ENCODE results near the gene FASTK.

FASTK gene, protein sequence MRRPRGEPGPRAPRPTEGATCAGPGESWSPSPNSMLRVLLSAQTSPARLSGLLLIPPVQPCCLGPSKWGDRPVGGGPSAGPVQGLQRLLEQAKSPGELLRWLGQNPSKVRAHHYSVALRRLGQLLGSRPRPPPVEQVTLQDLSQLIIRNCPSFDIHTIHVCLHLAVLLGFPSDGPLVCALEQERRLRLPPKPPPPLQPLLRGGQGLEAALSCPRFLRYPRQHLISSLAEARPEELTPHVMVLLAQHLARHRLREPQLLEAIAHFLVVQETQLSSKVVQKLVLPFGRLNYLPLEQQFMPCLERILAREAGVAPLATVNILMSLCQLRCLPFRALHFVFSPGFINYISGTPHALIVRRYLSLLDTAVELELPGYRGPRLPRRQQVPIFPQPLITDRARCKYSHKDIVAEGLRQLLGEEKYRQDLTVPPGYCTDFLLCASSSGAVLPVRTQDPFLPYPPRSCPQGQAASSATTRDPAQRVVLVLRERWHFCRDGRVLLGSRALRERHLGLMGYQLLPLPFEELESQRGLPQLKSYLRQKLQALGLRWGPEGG

DNA sequence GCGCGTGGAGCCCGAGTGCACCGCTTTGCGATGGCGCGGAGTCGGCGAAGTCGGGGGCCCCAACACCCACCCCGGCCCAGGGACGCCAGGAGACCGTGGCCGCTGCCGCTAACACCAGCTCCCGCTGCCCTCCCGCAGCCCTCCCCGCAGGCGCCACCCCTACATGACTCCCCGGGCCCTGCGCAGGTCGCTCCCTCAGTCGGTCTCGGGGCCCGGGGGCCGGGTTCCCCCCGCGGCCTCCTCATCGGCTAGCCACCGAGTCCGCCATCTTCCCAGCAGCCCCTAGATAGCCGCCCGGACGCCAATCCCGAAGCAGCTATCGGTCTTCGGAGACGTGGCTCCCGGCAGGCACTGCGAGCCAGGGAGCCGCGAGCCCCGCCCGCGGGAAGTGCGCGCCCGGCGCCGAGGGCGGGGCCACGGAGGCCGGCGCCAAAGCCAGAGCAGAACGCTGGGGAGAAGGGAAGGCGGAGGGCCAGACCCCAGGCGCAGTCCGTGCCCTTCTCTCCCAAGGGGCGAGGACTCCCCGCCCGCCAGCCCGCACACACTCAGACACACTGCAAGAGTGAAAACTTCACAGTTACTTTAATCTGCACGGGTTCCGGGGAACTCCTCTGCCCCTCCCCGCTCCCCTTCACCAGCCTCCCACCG lies at the start of gene FASTK:
Gene FASTK (minus strand): TSS at position 288 of the 648 bp plus-strand sequence. CDS start 43 bp downstream, at position 245.
- ATAC-seq (peak; percentile 85), DNase-seq (peak; percentile 86 to 89)
- Mint-ChIP-seq H3K4me3 (peak within 1 kb of the TSS; percentile 96 to 99), H3K27ac (peak within 1 kb of the TSS; percentile 95 to 97), H3K4me1 (peaks cover 65% of the 10 kb centered on the region), H3K9me3 (no peaks in the 10 kb centered on the region), H3K27me3 (peaks cover 13% of the 10 kb centered on the region)

DNA sequence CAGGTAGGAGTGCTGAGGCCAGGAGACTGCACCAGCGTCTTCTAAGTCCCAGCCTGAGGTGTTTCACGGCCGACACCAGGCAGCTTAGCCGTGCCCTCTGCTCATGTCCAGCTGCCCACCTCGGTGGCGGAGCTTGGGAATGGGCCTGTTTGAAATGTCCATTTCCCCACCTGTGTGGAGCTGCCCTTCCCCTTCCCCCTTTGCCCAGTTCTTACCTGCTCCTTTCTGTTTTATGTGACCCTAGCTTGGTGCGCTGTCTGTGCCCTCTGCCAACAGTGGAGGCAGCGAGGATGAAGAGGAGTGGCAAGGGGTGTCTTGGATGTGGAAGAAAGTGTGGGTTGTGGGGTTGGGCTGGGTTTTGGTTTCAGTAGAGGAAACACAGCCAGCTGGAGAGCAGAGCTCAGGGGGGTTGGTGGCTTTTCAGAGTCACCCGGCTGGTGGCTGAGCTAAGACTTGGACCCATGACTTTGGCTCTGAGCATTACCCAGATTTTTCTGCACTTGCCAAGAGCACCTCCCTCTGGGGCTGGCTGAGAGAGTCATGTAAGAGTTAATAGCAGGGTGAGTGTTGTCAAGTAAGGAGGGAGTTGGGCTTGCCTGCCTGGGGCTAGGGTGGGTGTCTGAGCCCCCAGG lies 49.5 kb upstream of the FASTK start:
- DNase-seq (no peak), ATAC-seq (no peak)
- no peak overlapping the region for H3K27ac Mint-ChIP-seq
- H3K9me3 Mint-ChIP-seq = no peaks in the 10 kb centered on the region
- H3K27me3 Mint-ChIP-seq = no peaks in the 10 kb centered on the region
- no peak overlapping the region for H3K4me3 Mint-ChIP-seq
- H3K4me1 Mint-ChIP-seq = no peaks in the 10 kb centered on the region

DNA sequence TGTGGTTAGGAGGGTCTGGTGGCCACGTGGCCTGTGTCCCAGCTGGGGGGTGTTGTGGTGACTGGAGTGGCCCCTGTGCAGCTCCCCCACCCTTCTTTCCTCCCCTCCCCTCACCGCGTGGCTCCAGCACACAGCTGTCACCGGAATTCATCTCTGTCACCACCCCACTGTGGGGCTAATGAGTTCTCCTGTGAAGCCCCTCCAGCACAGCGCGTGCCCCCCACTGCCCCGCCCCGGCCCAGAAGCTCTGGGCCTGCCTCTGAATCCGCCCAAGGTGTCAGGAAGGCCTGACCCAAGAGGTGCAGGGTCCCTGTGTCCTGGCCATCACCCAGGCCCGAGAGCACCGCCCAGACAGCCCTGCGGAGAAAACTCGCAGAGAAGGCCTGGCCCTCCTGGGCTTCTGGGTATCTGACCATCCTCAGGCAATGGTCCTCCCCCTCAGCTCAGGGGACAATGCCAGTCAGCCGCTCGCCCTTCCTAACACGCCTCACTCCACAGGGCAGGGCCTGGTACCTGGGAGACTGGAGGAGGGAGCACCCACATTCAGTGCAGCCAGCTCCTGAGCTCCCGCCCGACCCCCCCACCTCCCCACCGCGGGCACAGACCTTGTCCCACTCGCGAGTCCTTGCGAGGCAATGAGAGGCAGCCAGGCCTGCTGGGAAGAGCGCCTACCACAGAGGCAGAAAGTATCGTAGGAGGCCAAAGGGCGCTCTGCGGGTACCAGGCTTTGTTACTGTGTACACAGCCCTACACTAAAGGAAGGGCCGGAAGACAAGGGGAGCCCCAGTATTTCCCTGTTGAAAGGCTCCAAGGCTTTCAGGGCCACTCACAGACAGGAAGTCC lies 48.7 kb upstream of the FASTK start:
- H3K27ac Mint-ChIP-seq = no peak overlapping the region
- no peak overlapping the region for H3K4me3 Mint-ChIP-seq
- H3K27me3 Mint-ChIP-seq = no peaks in the 10 kb centered on the region
- H3K9me3 Mint-ChIP-seq = no peaks in the 10 kb centered on the region
- H3K4me1 Mint-ChIP-seq = no peaks in the 10 kb centered on the region
- no peak for ATAC-seq
- DNase-seq = no peak

DNA sequence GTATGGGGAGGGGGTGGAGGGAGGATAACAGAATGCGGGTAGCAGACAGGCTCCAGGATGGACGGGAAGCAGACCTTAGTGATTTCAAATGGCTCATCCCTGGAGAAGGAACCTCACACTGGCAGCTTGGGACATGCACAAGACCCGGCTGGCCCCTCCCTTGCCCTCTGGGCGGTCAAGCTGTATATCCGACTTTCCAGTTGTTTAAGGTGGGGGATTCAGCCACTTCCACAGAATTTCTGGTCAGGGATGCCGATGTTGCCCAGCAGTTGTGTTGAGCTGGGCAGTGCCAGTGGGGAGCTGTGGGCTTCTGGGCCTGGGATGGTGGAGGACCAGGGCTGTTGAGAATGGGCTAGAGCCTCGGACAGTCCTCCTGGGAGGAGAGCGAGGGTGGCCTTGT lies 48.1 kb upstream of the FASTK start:
- no peak for ATAC-seq
- H3K4me3 Mint-ChIP-seq = no peak overlapping the region
- H3K27ac Mint-ChIP-seq = no peak overlapping the region
- peaks cover 6% of the 10 kb centered on the region for H3K4me1 Mint-ChIP-seq
- no peak for DNase-seq
- H3K27me3 Mint-ChIP-seq = no peaks in the 10 kb centered on the region
- no peaks in the 10 kb centered on the region for H3K9me3 Mint-ChIP-seq

DNA sequence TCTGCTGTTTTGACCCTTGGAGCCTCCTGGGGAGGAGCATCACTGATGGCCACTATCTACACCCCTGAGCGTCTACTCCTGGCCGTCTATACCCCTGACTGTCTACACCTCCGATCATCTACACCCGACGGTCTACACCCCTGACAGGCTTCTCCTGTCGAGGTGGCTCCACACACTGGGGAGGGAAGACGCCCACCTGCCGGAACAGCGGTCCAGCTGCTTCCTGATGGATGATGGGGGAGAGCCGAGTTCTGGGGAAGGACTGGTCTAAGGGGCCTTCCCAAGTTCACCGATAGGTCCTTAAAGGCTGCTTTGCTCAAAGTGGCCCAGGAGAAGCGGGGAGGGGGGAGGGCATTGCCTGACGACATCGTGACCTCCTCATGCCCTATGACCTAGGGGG lies 47.5 kb upstream of the FASTK start:
- no peaks in the 10 kb centered on the region for H3K27me3 Mint-ChIP-seq
- H3K4me3 Mint-ChIP-seq = no peak overlapping the region
- H3K27ac Mint-ChIP-seq = no peak overlapping the region
- no peak for ATAC-seq
- DNase-seq = no peak
- peaks cover 9% of the 10 kb centered on the region for H3K4me1 Mint-ChIP-seq
- H3K9me3 Mint-ChIP-seq = no peaks in the 10 kb centered on the region

DNA sequence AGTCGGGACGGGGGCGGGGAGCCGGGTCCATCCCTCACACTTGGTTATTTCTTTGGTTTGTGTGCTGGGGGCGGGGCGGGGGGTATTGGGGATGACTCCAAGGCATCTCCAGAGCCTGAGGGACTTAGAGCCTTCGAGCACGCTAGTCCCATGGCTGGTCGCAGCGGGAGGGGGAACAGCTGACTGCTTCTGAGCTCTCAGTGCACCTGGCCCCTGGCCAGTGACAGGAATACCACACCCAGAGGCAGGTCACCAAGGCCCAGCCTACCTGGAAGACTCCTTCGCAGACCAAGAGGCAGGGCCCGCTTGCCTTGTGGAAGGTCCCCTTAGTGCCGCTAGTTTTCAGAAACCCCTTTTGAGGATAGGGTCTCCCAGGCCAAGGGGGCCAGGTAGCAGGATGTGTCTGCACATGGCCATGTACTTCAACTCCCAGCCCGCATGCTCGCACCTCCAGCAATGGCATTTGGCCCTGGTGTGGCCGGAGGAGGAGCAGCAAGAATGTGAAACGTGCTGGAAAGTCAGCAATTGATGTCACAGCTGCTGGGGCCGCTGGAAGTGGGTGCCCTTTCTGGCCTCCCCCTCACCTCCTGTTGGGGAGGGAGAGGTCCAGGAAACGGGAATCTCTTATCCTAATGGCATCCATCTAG lies 46.0 kb upstream of the FASTK start:
- H3K9me3 Mint-ChIP-seq = no peaks in the 10 kb centered on the region
- peaks cover 9% of the 10 kb centered on the region for H3K4me1 Mint-ChIP-seq
- ATAC-seq = no peak
- H3K4me3 Mint-ChIP-seq = no peak overlapping the region
- no peak for DNase-seq
- no peak overlapping the region for H3K27ac Mint-ChIP-seq
- no peaks in the 10 kb centered on the region for H3K27me3 Mint-ChIP-seq

DNA sequence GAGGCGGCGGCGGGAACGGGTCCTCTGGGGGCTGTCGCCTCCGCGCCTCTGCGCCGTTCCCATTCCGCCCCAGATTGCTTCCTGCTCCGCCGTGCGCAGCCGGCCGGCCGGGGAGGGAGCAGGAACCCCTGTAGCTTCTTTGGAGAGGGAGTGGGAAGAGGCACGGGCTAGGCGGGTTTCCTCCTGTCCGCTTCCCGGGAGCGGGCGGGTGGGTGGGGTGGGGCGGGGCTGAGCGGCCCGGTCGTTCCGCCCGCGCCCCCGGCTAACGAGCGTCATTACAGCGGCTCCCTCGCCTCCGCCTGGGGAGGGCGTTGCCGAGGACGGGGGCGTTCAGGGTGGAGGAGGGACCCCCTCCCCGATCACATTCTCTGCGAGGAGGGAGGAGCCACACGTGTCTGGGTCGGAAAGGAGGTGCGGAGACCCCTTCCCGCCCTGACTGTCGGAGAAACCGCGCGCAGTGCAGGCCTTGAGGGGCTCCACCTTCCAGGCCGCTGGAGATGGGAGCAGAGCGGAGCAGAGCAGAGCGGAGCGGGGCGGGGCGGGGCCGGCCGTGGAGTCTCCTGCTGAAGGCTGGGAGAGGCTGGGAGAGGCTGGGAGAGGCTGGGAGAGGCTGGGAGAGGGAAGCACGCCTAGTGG lies 45.4 kb upstream of the FASTK start:
- no peak for DNase-seq
- H3K4me3 Mint-ChIP-seq = peak overlapping the region in 1 of 2 donors; percentile 48

DNA sequence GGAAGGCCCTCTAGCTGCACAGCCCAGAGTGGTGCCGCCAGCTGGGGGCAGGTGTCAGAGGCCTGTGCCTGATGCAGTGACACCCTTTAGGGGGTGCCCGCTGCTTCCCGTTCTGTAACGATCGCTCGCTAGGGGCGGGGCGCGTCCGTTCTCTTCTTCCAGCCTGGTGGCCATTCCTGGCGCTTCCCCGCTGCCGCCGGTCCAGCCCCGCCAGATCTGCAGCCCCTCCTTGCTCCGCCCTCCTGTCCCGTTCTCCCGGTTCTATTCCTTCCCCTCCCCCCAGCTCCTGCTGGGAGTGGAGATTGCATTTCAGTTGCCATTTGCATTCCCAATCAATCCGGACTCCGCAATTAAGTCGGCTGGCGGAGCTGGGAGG lies 44.8 kb upstream of the FASTK start:
- peak overlapping the region in 1 of 2 donors; percentile 48 for H3K4me3 Mint-ChIP-seq
- no peak overlapping the region for H3K27ac Mint-ChIP-seq
- DNase-seq (no peak), ATAC-seq (no peak)
- no peaks in the 10 kb centered on the region for H3K27me3 Mint-ChIP-seq
- H3K9me3 Mint-ChIP-seq = no peaks in the 10 kb centered on the region
- peaks cover 9% of the 10 kb centered on the region for H3K4me1 Mint-ChIP-seq

More for the DNA sequence above, 45.4 kb upstream of the FASTK start:
- no peaks in the 10 kb centered on the region for H3K9me3 Mint-ChIP-seq
- peaks cover 9% of the 10 kb centered on the region for H3K4me1 Mint-ChIP-seq
- ATAC-seq = no peak
- no peak overlapping the region for H3K27ac Mint-ChIP-seq
- no peaks in the 10 kb centered on the region for H3K27me3 Mint-ChIP-seq

DNA sequence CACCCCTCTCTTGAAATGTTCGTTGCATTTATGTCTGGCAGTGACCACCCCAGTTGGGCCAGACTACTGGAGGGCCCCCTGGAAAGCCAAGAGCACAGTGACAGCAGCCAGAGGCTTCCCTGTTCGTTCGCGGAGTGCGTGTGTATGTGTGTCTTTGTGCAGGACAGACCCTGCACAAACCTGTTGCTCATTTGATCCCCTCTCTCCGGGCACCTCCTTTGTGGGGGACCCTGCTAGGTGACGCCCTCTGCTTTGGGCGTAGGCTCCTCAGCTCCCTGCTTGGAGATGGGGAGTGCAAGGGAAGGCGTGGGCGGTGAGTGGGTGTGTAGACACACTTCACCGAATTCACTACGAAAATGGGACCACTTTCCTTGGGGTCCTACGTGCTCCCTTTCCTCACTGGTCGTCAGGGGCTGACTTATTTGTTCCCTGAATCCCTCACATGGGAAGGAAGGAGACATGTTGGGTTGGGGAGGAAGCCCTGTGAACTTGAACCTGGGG lies 44.3 kb upstream of the FASTK start:
- Mint-ChIP-seq H3K4me3 (no peak overlapping the region), H3K4me1 (peaks cover 9% of the 10 kb centered on the region), H3K27me3 (no peaks in the 10 kb centered on the region), H3K27ac (no peak overlapping the region), H3K9me3 (no peaks in the 10 kb centered on the region)
- DNase-seq (no peak), ATAC-seq (no peak)

DNA sequence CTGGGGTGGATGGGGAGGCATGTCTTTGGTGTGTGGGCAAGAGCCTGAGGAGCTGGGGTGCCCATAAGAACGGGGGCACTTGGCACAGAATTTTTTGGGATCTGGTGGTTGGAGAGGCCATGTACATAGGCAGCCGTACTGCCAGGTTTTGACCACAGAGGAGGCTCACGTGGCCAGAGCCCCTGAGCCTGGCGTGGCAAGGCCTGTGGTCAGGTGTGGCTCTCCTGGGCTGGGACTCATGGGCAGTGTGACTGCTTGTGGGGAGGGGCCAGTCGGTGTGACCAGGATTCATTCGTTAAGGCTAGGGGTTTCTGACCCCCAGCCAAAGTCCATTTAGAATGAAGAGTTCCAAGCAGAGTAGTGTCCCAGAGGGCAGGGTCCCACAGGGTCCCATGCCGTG lies 43.9 kb upstream of the FASTK start:
- Mint-ChIP-seq H3K27ac (no peak overlapping the region), H3K4me3 (no peak overlapping the region), H3K4me1 (peaks cover 9% of the 10 kb centered on the region), H3K9me3 (no peaks in the 10 kb centered on the region), H3K27me3 (no peaks in the 10 kb centered on the region)
- no peak for ATAC-seq
- no peak for DNase-seq

DNA sequence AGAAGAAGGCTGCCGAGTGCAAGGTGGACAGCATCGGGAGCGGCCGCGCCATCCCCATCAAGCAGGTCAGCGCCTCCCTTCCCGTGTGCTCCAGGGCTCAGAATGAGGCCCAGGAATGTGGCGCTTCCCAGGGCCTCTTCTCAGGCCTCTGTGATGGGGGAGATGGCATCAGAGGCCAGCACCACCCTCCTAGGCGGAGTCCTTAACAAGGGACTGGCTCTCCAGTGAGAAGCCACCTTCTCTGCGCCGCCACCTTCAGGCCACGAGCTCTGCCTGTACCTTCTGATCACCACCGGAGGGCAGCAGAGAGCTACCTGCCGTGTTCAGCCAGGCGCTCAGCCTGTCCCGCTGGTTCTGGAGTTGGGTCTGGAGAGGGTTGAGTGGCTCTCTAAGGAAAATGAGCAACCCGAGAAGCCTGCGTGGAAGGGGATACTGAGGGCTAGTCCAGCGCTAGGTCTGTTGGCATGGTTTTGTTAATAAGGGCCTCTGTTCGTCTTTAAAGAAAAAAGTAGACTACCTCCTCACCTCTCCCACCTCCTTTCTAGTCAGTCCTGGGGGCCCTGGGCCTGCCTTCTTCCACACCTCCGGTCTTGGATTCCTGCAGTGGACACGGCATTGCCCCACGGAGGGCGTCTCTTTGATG lies 43.3 kb upstream of the FASTK start:
- peaks cover 9% of the 10 kb centered on the region for H3K4me1 Mint-ChIP-seq
- H3K27me3 Mint-ChIP-seq = no peaks in the 10 kb centered on the region
- H3K9me3 Mint-ChIP-seq = no peaks in the 10 kb centered on the region
- DNase-seq (peak; percentile 76 to 80), ATAC-seq (peak; percentile 79)
- no peak overlapping the region for H3K27ac Mint-ChIP-seq
- no peak overlapping the region for H3K4me3 Mint-ChIP-seq

DNA sequence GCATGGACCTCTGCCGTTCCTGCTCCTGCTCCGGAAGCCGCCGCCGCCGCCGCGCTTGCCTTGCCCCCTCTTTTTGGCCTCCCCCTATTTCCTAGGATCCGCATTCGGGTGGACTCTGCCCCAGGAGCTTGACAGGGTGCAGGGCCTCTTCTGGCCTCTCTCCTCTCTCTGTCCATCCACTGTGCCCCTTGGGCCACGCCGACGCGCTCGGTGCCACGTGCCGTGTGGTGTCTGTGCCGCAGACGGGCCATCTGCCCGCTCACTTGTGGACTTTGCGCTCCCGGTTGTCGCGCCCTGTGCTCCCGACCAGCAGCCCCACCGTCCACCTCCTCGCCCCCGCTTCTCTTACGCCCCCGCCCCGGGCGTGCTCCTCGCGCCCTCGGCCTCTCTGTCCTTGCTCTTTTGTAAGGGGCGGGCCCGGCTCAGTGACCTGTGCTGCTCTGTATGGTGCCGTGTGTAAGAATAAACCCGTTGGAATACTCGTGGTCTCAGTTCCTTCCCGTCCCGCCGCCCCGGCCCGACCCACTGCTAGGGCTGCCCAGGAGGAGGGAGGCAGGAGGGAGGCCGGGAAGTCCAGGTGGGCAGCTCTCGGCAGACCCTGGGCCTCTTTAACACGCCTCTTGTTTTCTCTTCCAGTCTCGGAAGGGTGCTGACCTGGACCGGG lies 42.7 kb upstream of the FASTK start:
- DNase-seq (no peak), ATAC-seq (peak; percentile 19)
- Mint-ChIP-seq H3K4me1 (peaks cover 9% of the 10 kb centered on the region), H3K27me3 (no peaks in the 10 kb centered on the region), H3K9me3 (no peaks in the 10 kb centered on the region), H3K27ac (no peak overlapping the region), H3K4me3 (no peak overlapping the region)

DNA sequence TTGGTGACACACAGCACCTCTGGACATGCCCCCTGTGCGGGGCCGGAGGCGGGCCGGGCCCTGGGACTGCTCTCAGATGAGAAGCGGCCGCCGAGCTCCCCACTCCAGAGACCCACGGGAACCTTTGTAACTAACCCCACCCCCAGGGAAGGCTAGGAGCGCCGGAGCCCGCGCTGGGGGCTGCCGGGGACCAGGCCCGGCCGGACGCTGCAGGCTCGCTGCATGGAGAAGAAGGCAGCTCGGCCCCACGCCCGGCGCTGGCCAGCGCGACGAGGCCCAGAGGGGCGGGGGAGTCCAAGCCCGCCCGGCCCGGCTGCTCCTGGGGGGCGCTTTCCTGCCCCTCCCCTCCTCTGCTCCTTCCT lies 42.2 kb upstream of the FASTK start:
- Mint-ChIP-seq H3K4me3 (no peak overlapping the region), H3K9me3 (no peaks in the 10 kb centered on the region), H3K27ac (no peak overlapping the region), H3K4me1 (peaks cover 9% of the 10 kb centered on the region), H3K27me3 (no peaks in the 10 kb centered on the region)
- DNase-seq = no peak
- no peak for ATAC-seq

All from stimulated activated naive CD8-positive, alpha-beta T cell treated with anti-CD3 and anti-CD28 coated beads, Interleukin-15, amount 100 ng/mL, for 72 hours (primary cell).